ENCODE results near the gene LPIN2. TPM values are rescaled to one million over a fixed set of nuclear protein-coding genes. Genes with fewer than 3 reads are reported as not detected.
"Not testable (repeated sequence)": the region's sequence is repeated elsewhere in the genome, so short reads cannot be mapped to it uniquely, and the experiment has no call there.

LPIN2 gene
- total RNA-seq, 1 donor from 2014 or later, result 6.3 TPM

DNA sequence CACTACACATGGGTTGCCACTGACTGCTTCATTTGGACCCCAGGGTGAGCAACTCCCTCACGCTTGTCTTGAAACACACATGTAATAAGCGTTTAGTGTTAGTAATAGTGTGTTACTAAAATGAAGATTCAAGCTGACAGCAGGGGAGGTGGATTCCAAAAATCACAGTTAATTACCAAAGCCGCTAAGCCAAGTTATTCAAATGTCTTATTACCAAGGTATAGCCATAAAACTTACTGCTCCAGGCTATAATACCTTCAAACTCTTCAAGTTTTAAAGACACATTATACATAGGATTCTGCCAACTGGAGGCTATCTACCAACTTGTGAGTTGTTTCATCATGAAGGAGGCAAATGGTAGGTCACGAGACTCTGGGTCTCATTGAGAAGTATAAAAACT, 2.9 kb downstream of the LPIN2 start:
- Histone ChIP-seq H3K36me3 (ENCODE audit: control insufficient read depth, insufficient read depth, low read length) (no peaks in the 10 kb centered on the region), H3K27me3 (ENCODE audit: control insufficient read depth, insufficient read depth, low read length) (no peaks in the 10 kb centered on the region), H3K4me3 (ENCODE audit: low read depth, low read length) (no peak overlapping the region)
- no peak for FAIRE-seq
- DNase-seq (ENCODE audit: low read depth), result no peak
- TF ChIP-seq, protein P1, sequence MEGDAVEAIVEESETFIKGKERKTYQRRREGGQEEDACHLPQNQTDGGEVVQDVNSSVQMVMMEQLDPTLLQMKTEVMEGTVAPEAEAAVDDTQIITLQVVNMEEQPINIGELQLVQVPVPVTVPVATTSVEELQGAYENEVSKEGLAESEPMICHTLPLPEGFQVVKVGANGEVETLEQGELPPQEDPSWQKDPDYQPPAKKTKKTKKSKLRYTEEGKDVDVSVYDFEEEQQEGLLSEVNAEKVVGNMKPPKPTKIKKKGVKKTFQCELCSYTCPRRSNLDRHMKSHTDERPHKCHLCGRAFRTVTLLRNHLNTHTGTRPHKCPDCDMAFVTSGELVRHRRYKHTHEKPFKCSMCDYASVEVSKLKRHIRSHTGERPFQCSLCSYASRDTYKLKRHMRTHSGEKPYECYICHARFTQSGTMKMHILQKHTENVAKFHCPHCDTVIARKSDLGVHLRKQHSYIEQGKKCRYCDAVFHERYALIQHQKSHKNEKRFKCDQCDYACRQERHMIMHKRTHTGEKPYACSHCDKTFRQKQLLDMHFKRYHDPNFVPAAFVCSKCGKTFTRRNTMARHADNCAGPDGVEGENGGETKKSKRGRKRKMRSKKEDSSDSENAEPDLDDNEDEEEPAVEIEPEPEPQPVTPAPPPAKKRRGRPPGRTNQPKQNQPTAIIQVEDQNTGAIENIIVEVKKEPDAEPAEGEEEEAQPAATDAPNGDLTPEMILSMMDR (IDR thresholded peaks at IDR 0.05; ENCODE audit: insufficient read depth, low read length, severe bottlenecking), result no peak

DNA sequence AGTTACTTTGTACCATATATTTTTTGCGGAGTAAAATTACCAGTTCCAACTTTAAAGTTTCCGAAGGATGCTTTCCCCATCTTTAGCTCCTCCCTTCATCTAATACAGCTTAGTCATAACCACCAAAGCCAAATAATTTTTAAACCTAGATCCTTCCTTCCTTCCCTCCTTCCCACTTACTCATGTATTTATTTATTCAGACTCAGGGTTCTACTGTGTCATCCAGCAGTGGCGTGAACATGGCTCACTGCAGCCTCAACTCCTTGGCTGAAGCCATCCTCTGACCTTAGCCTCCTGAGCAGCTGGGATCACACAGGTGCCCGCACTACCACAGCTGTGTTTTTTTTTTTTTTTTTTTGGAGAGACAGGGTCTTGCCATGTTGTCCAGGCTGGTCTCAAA, 4.4 kb downstream of the LPIN2 start:
- FAIRE-seq, result no peak

DNA sequence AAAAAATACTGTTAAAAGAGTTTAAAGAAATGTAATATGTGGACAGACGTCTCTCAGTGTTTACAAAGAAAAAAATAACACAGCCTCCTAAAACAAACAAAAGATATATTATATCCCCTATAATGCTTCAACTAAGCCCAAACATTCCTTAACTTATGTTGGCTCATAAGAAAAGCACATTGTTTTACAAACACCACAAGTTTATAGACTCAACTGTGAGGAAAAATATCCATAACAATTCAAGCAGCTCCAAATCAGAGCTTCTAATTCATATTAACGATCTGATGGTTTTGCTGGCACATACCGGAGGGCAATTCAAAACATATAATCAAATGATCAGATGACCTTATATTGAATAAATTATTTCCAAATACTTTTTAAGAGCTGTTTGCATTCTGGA, 5.5 kb downstream of the LPIN2 start:
- H3K27me3 ChIP-seq (ENCODE audit: control insufficient read depth, insufficient read depth, low read length), result no peaks in the 10 kb centered on the region
- FAIRE-seq (no peak), DNase-seq (ENCODE audit: low read depth) (no peak)
- no peaks in the 10 kb centered on the region for H3K36me3 ChIP-seq (ENCODE audit: control insufficient read depth, insufficient read depth, low read length)
- TF ChIP-seq, protein P1 (IDR thresholded peaks at IDR 0.05; ENCODE audit: insufficient read depth, low read length, severe bottlenecking), result no peak
- H3K4me3 ChIP-seq (ENCODE audit: low read depth, low read length), result no peak overlapping the region

More for the DNA sequence above, 4.4 kb downstream of the LPIN2 start:
- no peaks in the 10 kb centered on the region for H3K27me3 ChIP-seq (ENCODE audit: control insufficient read depth, insufficient read depth, low read length)
- TF ChIP-seq, protein P1 (IDR thresholded peaks at IDR 0.05; ENCODE audit: insufficient read depth, low read length, severe bottlenecking), result no peak
- DNase-seq (ENCODE audit: low read depth), result peak; percentile 66
- H3K4me3 ChIP-seq (ENCODE audit: low read depth, low read length), result no peak overlapping the region
- no peaks in the 10 kb centered on the region for H3K36me3 ChIP-seq (ENCODE audit: control insufficient read depth, insufficient read depth, low read length)

DNA sequence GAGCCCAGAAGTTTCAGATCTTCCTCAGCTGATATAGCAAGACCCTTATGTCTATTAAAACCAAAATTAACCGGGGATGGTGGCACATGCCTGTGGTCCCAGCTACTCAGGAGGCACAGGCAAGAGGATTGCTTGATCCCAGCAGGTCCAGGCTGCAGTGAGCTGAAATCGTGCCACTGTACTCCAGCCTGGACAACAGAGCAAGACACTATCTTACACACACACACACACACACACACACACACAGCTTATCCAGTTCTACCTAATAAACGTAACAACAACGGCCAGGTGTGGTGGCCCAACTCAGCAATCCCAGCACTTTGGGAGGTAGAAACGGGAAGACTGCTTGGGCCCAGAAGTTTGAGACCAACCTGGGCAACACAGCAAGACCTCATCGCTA, 7.5 kb downstream of the LPIN2 start:
- FAIRE-seq (no peak), DNase-seq (ENCODE audit: low read depth) (no peak)
- H3K27me3 ChIP-seq (ENCODE audit: control insufficient read depth, insufficient read depth, low read length), result no peaks in the 10 kb centered on the region
- H3K4me3 ChIP-seq (ENCODE audit: low read depth, low read length), result no peak overlapping the region
- no peaks in the 10 kb centered on the region for H3K36me3 ChIP-seq (ENCODE audit: control insufficient read depth, insufficient read depth, low read length)
- TF ChIP-seq, protein P1 (IDR thresholded peaks at IDR 0.05; ENCODE audit: insufficient read depth, low read length, severe bottlenecking), result no peak

DNA sequence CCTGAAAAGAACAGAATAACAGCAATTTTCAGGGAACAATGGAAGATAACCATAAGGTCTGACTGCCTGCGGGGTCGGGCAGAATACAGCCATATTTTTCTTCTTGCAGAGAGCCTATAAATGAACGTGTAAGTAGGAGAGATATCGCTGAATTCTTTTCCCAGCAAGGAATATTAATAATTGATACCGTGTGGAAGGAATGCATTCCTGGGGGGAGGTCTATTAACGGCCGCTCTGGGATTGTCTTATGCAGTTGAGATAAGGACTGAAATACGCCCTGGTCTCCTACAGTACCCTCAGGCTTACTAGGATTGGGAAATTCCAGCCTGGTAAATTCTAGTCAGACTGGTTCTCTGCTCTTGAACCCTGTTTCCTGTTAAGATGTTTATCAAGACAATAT, 9.2 kb downstream of the LPIN2 start:
- not testable (repeated sequence) for DNase-seq (ENCODE audit: low read depth); H3K27me3 ChIP-seq (ENCODE audit: control insufficient read depth, insufficient read depth, low read length); H3K4me3 ChIP-seq (ENCODE audit: low read depth, low read length); FAIRE-seq; H3K36me3 ChIP-seq (ENCODE audit: control insufficient read depth, insufficient read depth, low read length)

DNA sequence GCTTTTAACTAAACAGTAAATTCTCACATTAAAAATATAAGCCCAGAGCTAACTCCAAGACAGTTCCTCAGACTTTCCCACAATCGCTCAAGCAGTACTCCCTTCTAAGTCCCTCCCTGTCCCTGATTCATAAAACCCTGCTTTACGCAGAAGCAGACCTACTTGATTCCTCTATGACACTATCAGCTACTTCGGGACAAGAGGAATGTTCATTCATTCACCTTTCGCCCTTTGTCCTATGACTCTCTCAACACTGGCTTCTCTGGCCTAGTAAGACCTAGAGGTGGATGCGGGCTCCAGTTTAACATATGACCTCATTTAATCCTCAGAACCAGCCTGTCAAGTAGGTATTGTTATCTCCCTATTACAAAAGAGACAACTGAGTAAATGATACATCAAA, 10.2 kb downstream of the LPIN2 start:
- no peak for FAIRE-seq
- DNase-seq (ENCODE audit: low read depth), result no peak
- TF ChIP-seq, protein P1 (IDR thresholded peaks at IDR 0.05; ENCODE audit: insufficient read depth, low read length, severe bottlenecking), result no peak
- Histone ChIP-seq H3K36me3 (ENCODE audit: control insufficient read depth, insufficient read depth, low read length) (no peaks in the 10 kb centered on the region), H3K27me3 (ENCODE audit: control insufficient read depth, insufficient read depth, low read length) (no peaks in the 10 kb centered on the region), H3K4me3 (ENCODE audit: low read depth, low read length) (no peak overlapping the region)
